K562 (cell line): ENCODE measurements around the gene TOMM6. TPM values are rescaled to one million over a fixed set of nuclear protein-coding genes. Genes with fewer than 3 reads are reported as not detected.

Experiments used
- EP300 ChIP-seq: IDR thresholded peaks from 2 replicates; pipeline ENCODE4 v1.6.1; 2012; ENCODE audit warnings: low read length, improper control_type of control experiment
- FOSL1 ChIP-seq: fragments of 200-800 bp; sonication (Bioruptor generic); conservative IDR thresholded peaks from 2 replicates; pipeline ENCODE4 v1.6.1; 2016; ENCODE audit warnings: missing genetic modification characterization, missing compliant biosample characterization
- FOXJ2 ChIP-seq: fragments of 200-800 bp; sonication (Bioruptor generic); IDR thresholded peaks from 2 replicates; pipeline ENCODE4 v1.6.1; 2016; ENCODE audit warnings: missing genetic modification characterization, missing compliant biosample characterization
- FOXM1 ChIP-seq, 2 experiments: fragments of 450-650 bp in 1 of 2; sonication (generic) in 1 of 2; formaldehyde crosslinking in 1 of 2; IDR thresholded peaks; 2 replicates each; pipeline versions ENCODE4 v1.6.1 to v1.9.0; 2017 to 2022; ENCODE audit warnings: low read depth in 2 of 2, mild to moderate bottlenecking in 2 of 2, missing genetic modification reagents in 1 of 2, moderate library complexity in 1 of 2
- LEF1 ChIP-seq: fragments of 450-650 bp; IDR thresholded peaks from 2 replicates; pipeline ENCODE4 v1.6.1; 2016; ENCODE audit warnings: mild to moderate bottlenecking
- NBN ChIP-seq: fragments of 450-650 bp; IDR thresholded peaks from 2 replicates; pipeline ENCODE4 v1.6.1; 2016; ENCODE audit warnings: low read depth, mild to moderate bottlenecking
- NFYB ChIP-seq: IDR thresholded peaks from 2 replicates; pipeline ENCODE4 v1.6.1; 2011; ENCODE audit warnings: mild to moderate bottlenecking, moderate library complexity; ENCODE audit not compliant: insufficient read length; ENCODE audit errors: extremely low read depth
- RAD21 ChIP-seq, 2 experiments: fragments of 250-450 bp in 1 of 2; fragments of 450-650 bp in 1 of 2; sonication (Bioruptor Pico) in 1 of 2; formaldehyde crosslinking in 1 of 2; IDR thresholded peaks in 1 of 2; conservative IDR thresholded peaks in 1 of 2; 2 replicates each; pipeline versions ENCODE4 v1.4.0 to v1.8.0; 2020 to 2022; ENCODE audit warnings: mild to moderate bottlenecking in 2 of 2, moderate library complexity in 1 of 2
- RBFOX2 ChIP-seq: fragments of 200-400 bp; formaldehyde crosslinking; IDR thresholded peaks from 2 replicates; pipeline ENCODE4 v1.6.1; 2017; ENCODE audit warnings: low read depth, mild to moderate bottlenecking, low read length, moderate library complexity
- SIN3B ChIP-seq: fragments of 450-650 bp; IDR thresholded peaks from 2 replicates; pipeline ENCODE4 v1.6.1; 2017; ENCODE audit warnings: low read depth, mild to moderate bottlenecking, moderate library complexity
- SIX5 ChIP-seq, 2 experiments: IDR thresholded peaks; 2 replicates each; pipeline ENCODE4 v1.6.1; 2011; ENCODE audit warnings: low read length in 2 of 2, borderline replicate concordance in 1 of 2, low read depth in 1 of 2, mild to moderate bottlenecking in 1 of 2, moderate library complexity in 1 of 2; ENCODE audit not compliant: insufficient read depth in 1 of 2
- SUPT5H ChIP-seq: fragments of 450-650 bp; IDR thresholded peaks from 2 replicates; pipeline ENCODE4 v1.6.1; 2016
- ZBED1 ChIP-seq: IDR thresholded peaks from 2 replicates; pipeline ENCODE4 v1.6.1; 2014
- ZBTB11 ChIP-seq, 3 experiments: fragments of 200-800 bp in 1 of 3; fragments of 250-450 bp in 1 of 3; fragments of 450-650 bp in 1 of 3; sonication (Bioruptor Pico) in 1 of 3; sonication (Bioruptor generic) in 1 of 3; formaldehyde crosslinking in 1 of 3; IDR thresholded peaks; 2 replicates each; pipeline versions ENCODE4 v1.6.1 to v1.8.0; 2016 to 2022; ENCODE audit warnings: mild to moderate bottlenecking in 2 of 3, missing genetic modification characterization in 2 of 3, missing compliant biosample characterization in 1 of 3, moderate library complexity in 1 of 3
- ZBTB43 ChIP-seq: sonication (generic); formaldehyde crosslinking; IDR thresholded peaks from 2 replicates; pipeline ENCODE4 v1.8.0; 2023; ENCODE audit warnings: mild to moderate bottlenecking, missing genetic modification reagents
- ZBTB7A ChIP-seq: IDR thresholded peaks from 2 replicates; pipeline ENCODE4 v1.6.1; 2011; ENCODE audit warnings: low read depth, mild to moderate bottlenecking, low read length, moderate library complexity, borderline replicate concordance; ENCODE audit not compliant: control insufficient read depth
- ZHX1 ChIP-seq: fragments of 150-350 bp; conservative IDR thresholded peaks from 2 replicates; pipeline ENCODE4 v1.6.1; 2014; ENCODE audit warnings: low read length
- polyA plus RNA-seq, 8 experiments: library from polyadenylated mRNA; depleted of rRNA in 4 of 8; stranded (reverse) in 5 of 8; unstranded in 3 of 8; fragments of >200 nt; fragmentation: Nextera tagmentation in 2 of 8; fragmentation: Illumina TruSeq in 1 of 8; extraction: Ambion mirVana in 2 of 8; extraction: Trizol in 1 of 8; gene quantifications; 2 replicates each; pipeline versions ENCODE4 v1.2.1 to v1.2.3, GENCODE V29; 2011 to 2014; ENCODE audit warnings: inconsistent platforms in 1 of 8, missing spikeins in 1 of 8
- total RNA-seq, 7 experiments: library from RNA; depleted of rRNA in 6 of 7; stranded (reverse); fragments of >200 nt in 6 of 7; fragmentation: Illumina TruSeq in 2 of 7; extraction: Trizol in 2 of 7; gene quantifications; 2 replicates each; pipeline versions ENCODE4 v1.2.1 to v1.2.3, GENCODE V29; 2011 to 2021; ENCODE audit warnings: low replicate concordance in 1 of 7

The TOMM6 gene
- total and polyA plus RNA-seq, 9 of the 15 experiments (the other 6 are each of a cell fraction or from before 2014, with no cell fraction given): 380 to 2,097 (median 1,065) TPM

GRCh38 chr6:41779788-41780550, 7.5 kb upstream of the TOMM6 start, which contains the start of gene FRS3 (continued):
- TF ChIP-seq ZBTB11 (CRISPR knock-in tag; IDR thresholded peaks at IDR 0.05) (peak in 1 of 3 experiments; percentile 61; a peak in 1 of 6 replicates), SIX5 (IDR thresholded peaks at IDR 0.05; ENCODE audit: borderline replicate concordance in 1 of 2, insufficient read depth in 1 of 2, low read depth in 1 of 2, low read length in 2 of 2) (no peak), ZHX1 (0 out of 2 replicates have a peak, but pooled peaks have one; percentile 69), FOSL1 (tag) (peak; percentile 54; the same call in 1 of the 2 replicates), FOXJ2 (tag) (0 out of 2 replicates have a peak, but pooled peaks have one; percentile 17), RAD21 (CRISPR knock-in tag; conservative IDR thresholded peaks at IDR 0.05 in 1 of 2, IDR thresholded peaks at IDR 0.05 in 1 of 2) (peak; percentile 99), LEF1 (0 out of 2 replicates have a peak, but pooled peaks have one; percentile 11), EP300 (peak; percentile 44), FOXM1 (IDR thresholded peaks at IDR 0.05; ENCODE audit: low read depth) (no peak), FOXM1 (CRISPR knock-in tag; IDR thresholded peaks at IDR 0.05; ENCODE audit: low read depth) (0 out of 2 replicates have a peak, but pooled peaks have one; percentile 71), ZBTB7A (peak; percentile 90), SIN3B (peak; percentile 83), SUPT5H (peak; percentile 39), NBN (peak; percentile 60; the same call in 1 of the 2 replicates), RBFOX2 (peak; percentile 54), ZBTB43 (no peak), NFYB (no peak), ZBED1 (0 out of 2 replicates have a peak, but pooled peaks have one; percentile 51)
